HEK293 (cell line): ENCODE measurements around the gene IGFN1.

Source experiments
- CTCF ChIA-PET: fragments of 350-600 bp; formaldehyde crosslinking; extraction: SDS; loops from one replicate; lab custom pipeline; 2021; ENCODE audit warnings: antibody characterized with exemption; lab: Yijun Ruan, JAX
- POLR2A ChIA-PET: fragments of 300-600 bp; formaldehyde crosslinking; extraction: SDS; loops from one replicate; lab custom pipeline; 2020; ENCODE audit warnings: antibody characterized with exemption, inconsistent platforms; lab: Yijun Ruan, JAX
- H3K27ac ChIP-seq: fragments of 200-500 bp; sonication (Bioruptor generic); 2 replicates; pipeline ENCODE4 v1.5.1; 2014; ENCODE audit warnings: low read depth, low read length, control low read depth, inconsistent platforms; ENCODE audit errors: extremely low read depth
- H3K36me3 ChIP-seq, 2 experiments: fragments of 200-500 bp in 1 of 2; sonication (Bioruptor generic) in 1 of 2; 1 replicate in 1 of 2; 2 replicates in 1 of 2; pipeline ENCODE4 v1.5.1; 2014 to 2017; ENCODE audit warnings: inconsistent platforms in 2 of 2, low read length in 2 of 2; ENCODE audit not compliant: control insufficient read depth in 2 of 2, insufficient read depth in 1 of 2
- H3K4me1 ChIP-seq: fragments of 200-500 bp; sonication (Bioruptor generic); 2 replicates; pipeline ENCODE4 v1.5.1; 2014; ENCODE audit warnings: mild to moderate bottlenecking, low read length, inconsistent platforms; ENCODE audit not compliant: control insufficient read depth, insufficient read depth
- H3K4me3 ChIP-seq: 2 replicates; pipeline ENCODE4 v1.5.1; 2011; ENCODE audit warnings: low read depth, mild to moderate bottlenecking, control low read depth, low read length, moderate library complexity
- H3K9me3 ChIP-seq: fragments of 200-500 bp; sonication (Bioruptor generic); 2 replicates; pipeline ENCODE4 v1.5.1; 2014; ENCODE audit warnings: low read depth, low read length, inconsistent platforms; ENCODE audit not compliant: control insufficient read depth, insufficient read depth
- HOXD13 ChIP-seq: sonication (generic); formaldehyde crosslinking; IDR thresholded peaks from 2 replicates; pipeline ENCODE4 v1.8.0; 2022; ENCODE audit warnings: missing genetic modification reagents, borderline replicate concordance
- SP3 ChIP-seq: fragments of 450-650 bp; formaldehyde crosslinking; IDR thresholded peaks from 2 replicates; pipeline ENCODE4 v1.5.1; 2016; ENCODE audit warnings: missing biosample characterization, missing genetic modification characterization
- ZBTB7A ChIP-seq: fragments of 450-650 bp; formaldehyde crosslinking; IDR thresholded peaks from 2 replicates; pipeline ENCODE4 v1.5.1; 2016; ENCODE audit warnings: low read depth, missing biosample characterization, missing genetic modification characterization
- ZFHX2 ChIP-seq: fragments of 450-650 bp; formaldehyde crosslinking; conservative IDR thresholded peaks from 2 replicates; pipeline ENCODE4 v1.5.1; 2016; ENCODE audit warnings: missing biosample characterization, missing genetic modification characterization
- ZNF112 ChIP-seq: fragments of 450-650 bp; formaldehyde crosslinking; IDR thresholded peaks from 2 replicates; pipeline ENCODE4 v1.5.0; 2017; ENCODE audit warnings: missing biosample characterization, missing genetic modification characterization
- ZNF16 ChIP-seq: fragments of 450-650 bp; formaldehyde crosslinking; IDR thresholded peaks from 2 replicates; pipeline ENCODE4 v1.5.1; 2016; ENCODE audit warnings: low read depth, missing biosample characterization, missing genetic modification characterization
- ZNF19 ChIP-seq: fragments of 450-650 bp; formaldehyde crosslinking; IDR thresholded peaks from 2 replicates; pipeline ENCODE4; 2016; ENCODE audit warnings: missing biosample characterization, missing genetic modification characterization, low read depth
- ZNF266 ChIP-seq: fragments of 450-650 bp; formaldehyde crosslinking; IDR thresholded peaks from 2 replicates; pipeline ENCODE4 v1.5.1; 2016; ENCODE audit warnings: missing biosample characterization, missing genetic modification characterization, low read depth
- ZNF302 ChIP-seq: fragments of 450-650 bp; formaldehyde crosslinking; IDR thresholded peaks from 2 replicates; pipeline ENCODE4 v1.5.1; 2016; ENCODE audit warnings: missing biosample characterization, missing genetic modification characterization, low read depth
- ZNF391 ChIP-seq: fragments of 450-650 bp; formaldehyde crosslinking; IDR thresholded peaks from 2 replicates; pipeline ENCODE4 v1.5.1; 2016; ENCODE audit warnings: low read depth, missing biosample characterization, missing genetic modification characterization, borderline replicate concordance
- ZNF501 ChIP-seq: fragments of 450-650 bp; formaldehyde crosslinking; IDR thresholded peaks from 2 replicates; pipeline ENCODE4 v1.5.1; 2016; ENCODE audit warnings: missing biosample characterization, missing genetic modification characterization
- ZNF544 ChIP-seq: fragments of 450-650 bp; formaldehyde crosslinking; IDR thresholded peaks from 2 replicates; pipeline ENCODE4 v1.5.0; 2017; ENCODE audit warnings: missing biosample characterization, missing genetic modification characterization
- ZNF548 ChIP-seq: fragments of 450-650 bp; formaldehyde crosslinking; IDR thresholded peaks from 2 replicates; pipeline ENCODE4 v1.5.1; 2016; ENCODE audit warnings: missing biosample characterization, missing genetic modification characterization
- ZNF596 ChIP-seq: fragments of 450-650 bp; IDR thresholded peaks from 2 replicates; pipeline ENCODE4 v1.5.0; 2018; ENCODE audit warnings: missing biosample characterization, mild to moderate bottlenecking, missing genetic modification characterization, moderate library complexity
- ZNF610 ChIP-seq: fragments of 450-650 bp; formaldehyde crosslinking; IDR thresholded peaks from 2 replicates; pipeline ENCODE4 v1.5.1; 2016; ENCODE audit warnings: missing biosample characterization, missing genetic modification characterization, borderline replicate concordance
- ZNF785 ChIP-seq: fragments of 450-650 bp; formaldehyde crosslinking; IDR thresholded peaks from 2 replicates; pipeline ENCODE4 v1.5.1; 2016; ENCODE audit warnings: missing biosample characterization, missing genetic modification characterization
- ZNF792 ChIP-seq: fragments of 450-650 bp; formaldehyde crosslinking; IDR thresholded peaks from 2 replicates; pipeline ENCODE4 v1.5.1; 2016; ENCODE audit warnings: missing biosample characterization, missing genetic modification characterization
- ZNF830 ChIP-seq: fragments of 450-650 bp; IDR thresholded peaks from 2 replicates; pipeline ENCODE4 v1.5.0; 2018; ENCODE audit warnings: missing biosample characterization, missing genetic modification characterization, low read depth, mild to moderate bottlenecking, moderate library complexity
- ZNF837 ChIP-seq: fragments of 450-650 bp; formaldehyde crosslinking; IDR thresholded peaks from 2 replicates; pipeline ENCODE4 v1.5.1; 2016; ENCODE audit warnings: missing biosample characterization, missing genetic modification characterization
- ZNF843 ChIP-seq: fragments of 450-650 bp; formaldehyde crosslinking; IDR thresholded peaks from 2 replicates; pipeline ENCODE4 v1.5.1; 2016; ENCODE audit warnings: missing biosample characterization, missing genetic modification characterization
- TF ChIP-seq, protein P1 (sequence below): fragments of 450-650 bp; formaldehyde crosslinking; IDR thresholded peaks from 2 replicates; pipeline ENCODE4 v1.5.1; 2016; ENCODE audit warnings: missing biosample characterization, missing genetic modification characterization
- TF ChIP-seq, protein P2 (sequence below): fragments of 450-650 bp; formaldehyde crosslinking; IDR thresholded peaks from 2 replicates; pipeline ENCODE4 v1.5.1; 2016; ENCODE audit warnings: missing biosample characterization, missing genetic modification characterization
- TF ChIP-seq, protein P3 (sequence below): fragments of 450-650 bp; formaldehyde crosslinking; optimal IDR thresholded peaks from 2 replicates; pipeline ENCODE3; 2016; ENCODE audit warnings: missing biosample characterization, mild to moderate bottlenecking, missing genetic modification characterization
- TF ChIP-seq, protein P4 (sequence below): fragments of 450-650 bp; formaldehyde crosslinking; IDR thresholded peaks from 2 replicates; pipeline ENCODE4 v1.5.1; 2016; ENCODE audit warnings: missing biosample characterization, missing genetic modification characterization

IGFN1 gene

DNA sequence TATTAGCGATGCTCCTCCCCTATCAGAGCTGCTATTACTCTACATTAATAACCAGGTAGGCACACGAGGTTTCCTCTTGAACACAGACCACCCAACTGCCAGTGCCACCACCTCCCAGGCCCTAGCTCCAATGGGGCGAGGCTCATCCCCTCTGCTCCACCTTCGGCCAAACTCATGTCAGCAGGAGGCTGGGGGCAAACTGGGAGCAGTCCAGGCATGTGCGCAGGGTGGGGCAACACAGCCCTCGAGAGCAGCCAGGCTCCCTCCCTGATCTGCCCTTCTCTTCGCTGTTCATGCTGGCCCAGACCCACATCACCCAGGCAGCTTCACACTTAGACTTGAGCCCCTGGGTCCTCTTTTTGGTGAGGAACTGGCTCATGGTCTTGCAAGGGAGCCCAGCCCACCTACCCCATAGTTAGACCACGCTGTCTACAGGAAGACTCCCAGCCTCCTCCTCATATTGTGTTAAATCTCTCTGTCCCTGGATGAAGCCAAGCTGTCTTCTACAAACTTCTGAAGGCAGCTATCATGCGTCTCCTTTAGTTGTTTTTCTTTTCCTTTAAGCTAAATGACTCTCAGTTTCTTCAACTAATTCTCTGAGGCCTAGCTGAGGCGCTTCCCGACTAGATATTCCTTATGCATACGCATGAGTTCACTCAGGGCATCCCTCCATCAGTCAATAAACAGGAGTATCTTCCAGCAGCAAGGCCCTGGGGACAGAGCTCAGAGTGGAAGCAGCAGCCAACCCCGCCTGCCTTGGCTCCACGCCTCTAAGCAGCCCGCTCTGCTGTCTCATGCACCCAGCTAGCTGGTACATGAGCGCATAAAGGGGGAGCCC, 48.4 kb upstream of the IGFN1 start:
- no peak for TF ChIP-seq ZNF830 (tag by site-specific recombination)
- TF ChIP-seq ZNF792 (tag by site-specific recombination) = no peak
- TF ChIP-seq ZFHX2 (tag by site-specific recombination) = no peak
- no peak for TF ChIP-seq ZNF544 (tag by site-specific recombination)
- TF ChIP-seq ZNF785 (tag by site-specific recombination) = no peak
- TF ChIP-seq ZNF837 = no peak
- TF ChIP-seq ZNF610 (tag by site-specific recombination) = no peak
- TF ChIP-seq ZBTB7A = no peak
- no peak for TF ChIP-seq ZNF266
- no peak for TF ChIP-seq ZNF16 (tag by site-specific recombination)
- TF ChIP-seq, protein P1, sequence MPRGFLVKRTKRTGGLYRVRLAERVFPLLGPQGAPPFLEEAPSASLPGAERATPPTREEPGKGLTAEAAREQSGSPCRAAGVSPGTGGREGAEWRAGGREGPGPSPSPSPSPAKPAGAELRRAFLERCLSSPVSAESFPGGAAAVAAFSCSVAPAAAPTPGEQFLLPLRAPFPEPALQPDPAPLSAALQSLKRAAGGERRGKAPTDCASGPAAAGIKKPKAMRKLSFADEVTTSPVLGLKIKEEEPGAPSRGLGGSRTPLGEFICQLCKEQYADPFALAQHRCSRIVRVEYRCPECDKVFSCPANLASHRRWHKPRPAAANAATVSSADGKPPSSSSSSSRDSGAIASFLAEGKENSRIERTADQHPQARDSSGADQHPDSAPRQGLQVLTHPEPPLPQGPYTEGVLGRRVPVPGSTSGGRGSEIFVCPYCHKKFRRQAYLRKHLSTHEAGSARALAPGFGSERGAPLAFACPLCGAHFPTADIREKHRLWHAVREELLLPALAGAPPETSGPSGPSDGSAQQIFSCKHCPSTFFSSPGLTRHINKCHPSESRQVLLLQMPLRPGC = no peak
- TF ChIP-seq ZNF302 (tag by site-specific recombination) = no peak
- TF ChIP-seq, protein P2, sequence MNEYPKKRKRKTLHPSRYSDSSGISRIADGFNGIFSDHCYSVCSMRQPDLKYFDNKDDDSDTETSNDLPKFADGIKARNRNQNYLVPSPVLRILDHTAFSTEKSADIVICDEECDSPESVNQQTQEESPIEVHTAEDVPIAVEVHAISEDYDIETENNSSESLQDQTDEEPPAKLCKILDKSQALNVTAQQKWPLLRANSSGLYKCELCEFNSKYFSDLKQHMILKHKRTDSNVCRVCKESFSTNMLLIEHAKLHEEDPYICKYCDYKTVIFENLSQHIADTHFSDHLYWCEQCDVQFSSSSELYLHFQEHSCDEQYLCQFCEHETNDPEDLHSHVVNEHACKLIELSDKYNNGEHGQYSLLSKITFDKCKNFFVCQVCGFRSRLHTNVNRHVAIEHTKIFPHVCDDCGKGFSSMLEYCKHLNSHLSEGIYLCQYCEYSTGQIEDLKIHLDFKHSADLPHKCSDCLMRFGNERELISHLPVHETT (tag by site-specific recombination) = no peak
- TF ChIP-seq ZNF501 (tag by site-specific recombination) = no peak
- no peak for TF ChIP-seq HOXD13 (CRISPR knock-in tag)
- TF ChIP-seq ZNF112 (tag by site-specific recombination) = no peak
- TF ChIP-seq ZNF843 (tag by site-specific recombination) = no peak
- no peak for TF ChIP-seq ZNF391
- TF ChIP-seq, all 188 proteins: peak for 0
- Histone ChIP-seq H3K36me3 (peaks cover 8 to 100% of the 10 kb centered on the region in 2 experiments), H3K4me3 (no peak overlapping the region), H3K27ac (no peak overlapping the region), H3K4me1 (no peaks in the 10 kb centered on the region), H3K9me3 (no peaks in the 10 kb centered on the region)
- ChIA-PET POLR2A (interaction anchor here (0.8 to 1.1 kb wide), 2 partner anchors 12 to 28 kb away, joined by 4 read pairs; partner anchors contain the start of gene TMEM9), CTCF (interaction anchor here (0.8 to 1.2 kb wide), 2 partner anchors 8 to 88 kb away, joined by 3 to 4 read pairs; no protein-coding TSS in a partner anchor)

DNA sequence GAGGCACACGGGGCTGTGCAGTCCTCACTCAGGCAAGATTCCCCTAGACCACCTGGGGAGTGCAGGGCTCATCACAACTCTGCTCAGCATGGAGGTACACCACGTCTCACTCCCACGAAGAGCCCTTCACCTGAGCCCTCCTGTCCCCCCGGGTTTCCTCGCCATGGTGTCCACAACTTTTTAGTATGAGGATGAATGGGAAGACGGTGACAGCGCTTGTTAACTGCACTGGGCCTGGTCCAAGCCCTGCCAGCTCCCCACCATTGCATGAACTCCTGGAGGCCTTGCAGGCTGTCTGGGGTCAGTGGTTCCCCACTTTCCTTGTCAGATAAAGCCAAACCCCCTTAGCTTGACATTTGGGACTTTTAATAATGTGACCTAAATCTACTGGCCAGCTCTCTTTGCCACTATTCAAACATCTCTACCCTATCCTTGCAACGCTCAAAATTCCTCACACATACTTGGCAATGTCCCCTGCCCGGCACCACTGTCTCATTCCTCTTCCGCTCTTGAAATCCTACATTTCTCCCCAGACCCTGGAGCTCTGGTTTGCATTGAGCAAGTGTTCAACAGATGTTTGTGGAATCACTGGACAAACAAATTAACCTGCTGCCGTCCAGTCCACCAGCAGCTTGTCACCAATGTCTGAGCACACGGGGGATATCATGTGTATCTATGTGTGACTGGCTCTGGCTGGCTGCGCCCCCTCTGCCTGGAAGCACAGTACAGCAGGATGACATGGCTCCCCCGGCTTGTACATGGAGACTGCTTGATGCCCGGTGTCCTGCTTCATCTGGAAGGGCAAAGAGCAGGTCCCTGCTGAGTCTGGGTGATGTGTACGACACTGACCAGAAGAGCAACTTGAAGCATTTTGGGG, 47.5 kb upstream of the IGFN1 start:
- CTCF ChIA-PET = no interaction called here
- Histone ChIP-seq H3K4me3 (no peak overlapping the region), H3K4me1 (no peaks in the 10 kb centered on the region), H3K36me3 (peaks cover 8 to 100% of the 10 kb centered on the region in 2 experiments), H3K27ac (no peak overlapping the region), H3K9me3 (no peaks in the 10 kb centered on the region)
- POLR2A ChIA-PET = interaction anchor here (1.1 kb wide), 1 partner anchor 11 kb away, joined by 4 read pairs; the partner anchor contains the start of gene TMEM9
- TF ChIP-seq, protein P3, sequence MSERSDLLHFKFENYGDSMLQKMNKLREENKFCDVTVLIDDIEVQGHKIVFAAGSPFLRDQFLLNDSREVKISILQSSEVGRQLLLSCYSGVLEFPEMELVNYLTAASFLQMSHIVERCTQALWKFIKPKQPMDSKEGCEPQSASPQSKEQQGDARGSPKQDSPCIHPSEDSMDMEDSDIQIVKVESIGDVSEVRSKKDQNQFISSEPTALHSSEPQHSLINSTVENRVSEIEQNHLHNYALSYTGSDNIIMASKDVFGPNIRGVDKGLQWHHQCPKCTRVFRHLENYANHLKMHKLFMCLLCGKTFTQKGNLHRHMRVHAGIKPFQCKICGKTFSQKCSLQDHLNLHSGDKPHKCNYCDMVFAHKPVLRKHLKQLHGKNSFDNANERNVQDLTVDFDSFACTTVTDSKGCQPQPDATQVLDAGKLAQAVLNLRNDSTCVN (tag by site-specific recombination) = no peak
- TF ChIP-seq ZNF19 (tag by site-specific recombination) = no peak
- no peak for TF ChIP-seq ZNF266
- TF ChIP-seq, protein P4, sequence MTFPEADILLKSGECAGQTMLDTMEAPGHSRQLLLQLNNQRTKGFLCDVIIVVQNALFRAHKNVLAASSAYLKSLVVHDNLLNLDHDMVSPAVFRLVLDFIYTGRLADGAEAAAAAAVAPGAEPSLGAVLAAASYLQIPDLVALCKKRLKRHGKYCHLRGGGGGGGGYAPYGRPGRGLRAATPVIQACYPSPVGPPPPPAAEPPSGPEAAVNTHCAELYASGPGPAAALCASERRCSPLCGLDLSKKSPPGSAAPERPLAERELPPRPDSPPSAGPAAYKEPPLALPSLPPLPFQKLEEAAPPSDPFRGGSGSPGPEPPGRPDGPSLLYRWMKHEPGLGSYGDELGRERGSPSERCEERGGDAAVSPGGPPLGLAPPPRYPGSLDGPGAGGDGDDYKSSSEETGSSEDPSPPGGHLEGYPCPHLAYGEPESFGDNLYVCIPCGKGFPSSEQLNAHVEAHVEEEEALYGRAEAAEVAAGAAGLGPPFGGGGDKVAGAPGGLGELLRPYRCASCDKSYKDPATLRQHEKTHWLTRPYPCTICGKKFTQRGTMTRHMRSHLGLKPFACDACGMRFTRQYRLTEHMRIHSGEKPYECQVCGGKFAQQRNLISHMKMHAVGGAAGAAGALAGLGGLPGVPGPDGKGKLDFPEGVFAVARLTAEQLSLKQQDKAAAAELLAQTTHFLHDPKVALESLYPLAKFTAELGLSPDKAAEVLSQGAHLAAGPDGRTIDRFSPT (tag by site-specific recombination) = no peak
- TF ChIP-seq ZNF596 (tag by site-specific recombination) = no peak
- no peak for TF ChIP-seq HOXD13 (CRISPR knock-in tag)
- no peak for TF ChIP-seq ZNF548 (tag by site-specific recombination)
- no peak for TF ChIP-seq SP3 (tag by site-specific recombination)
